NCI-H2227 (cell line): ENCODE measurements around the gene CREB3.

Experiments
- DNase-seq: peaks from one replicate; lab custom pipeline; 2025; ENCODE audit not compliant: unreplicated experiment; lab: John Stamatoyannopoulos, UW

CREB3 gene

GRCh38 chr9:35725362-35725761 is 7.1 kb upstream of the CREB3 start:
- no peak for DNase-seq

GRCh38 chr9:35726931-35727330 is 5.5 kb upstream of the CREB3 start:
- DNase-seq: no peak

- no peak for DNase-seq
Measured at GRCh38 chr9:35727676-35728040, 4.8 kb upstream of the CREB3 start.

GRCh38 chr9:35728041-35728971 is 4.2 kb upstream of the CREB3 start:
- no peak for DNase-seq

GRCh38 chr9:35729101-35729500 is 3.4 kb upstream of the CREB3 start:
- no peak for DNase-seq

- DNase-seq: peak; percentile 20
Measured at GRCh38 chr9:35729700-35730485, 2.6 kb upstream of the CREB3 start.

GRCh38 chr9:35730486-35730854 is 2.0 kb upstream of the CREB3 start:
- no peak for DNase-seq

- DNase-seq: peak; percentile 39
Measured at GRCh38 chr9:35731415-35732184, 866 bp upstream of the CREB3 start.

GRCh38 chr9:35732800-35733541 is 505 bp downstream of the CREB3 start:
- DNase-seq: peak; percentile 44

- DNase-seq: no peak
Measured at GRCh38 chr9:35734096-35734495, 1.6 kb downstream of the CREB3 start.

GRCh38 chr9:35736201-35736633 is 3.8 kb downstream of the CREB3 start:
- DNase-seq: peak; percentile 61

GRCh38 chr9:35737143-35737542 is 4.7 kb downstream of the CREB3 start:
- no peak for DNase-seq

GRCh38 chr9:35738186-35738585 is 5.7 kb downstream of the CREB3 start:
- DNase-seq: no peak

GRCh38 chr9:35738924-35739323 is 6.5 kb downstream of the CREB3 start:
- DNase-seq: no peak

- DNase-seq: no peak
Measured at GRCh38 chr9:35740243-35740642, 7.8 kb downstream of the CREB3 start.

GRCh38 chr9:35741740-35742139 is 9.3 kb downstream of the CREB3 start:
- no peak for DNase-seq

- no peak for DNase-seq
Measured at GRCh38 chr9:35743452-35743851, 11.0 kb downstream of the CREB3 start.

- DNase-seq: no peak
Measured at GRCh38 chr9:35743880-35744518, 11.5 kb downstream of the CREB3 start.

GRCh38 chr9:35745569-35745968 is 13.1 kb downstream of the CREB3 start:
- no peak for DNase-seq

- no peak for DNase-seq
Measured at GRCh38 chr9:35746583-35746982, 14.1 kb downstream of the CREB3 start.
